Sigmoid colon (tissue), 7 donors: Measurements from ENCODE around the gene ATP5F1E. TPM values are rescaled to one million over a fixed set of nuclear protein-coding genes. Genes with fewer than 3 reads are reported as not detected.
A peak's percentile ranks its signal among the peaks of the same experiment; 100 is the strongest.

ENCODE experiments used
- DNase-seq: peaks from one replicate; pipeline ENCODE4 v3.0.0-alpha.2; 2019
- H3K27ac ChIP-seq, 4 donors: fragments of 200-600 bp; sonication (generic); one replicate each; pipeline ENCODE4 v1.5.1; 2016 to 2019; ENCODE audit warnings: mild to moderate bottlenecking in 1 of 4
- H3K27me3 ChIP-seq, 3 donors: fragments of 200-600 bp; sonication (generic); one replicate each; pipeline ENCODE4 v1.5.1; 2019; ENCODE audit warnings: mild to moderate bottlenecking in 1 of 3
- H3K36me3 ChIP-seq, 4 donors: fragments of 200-600 bp; sonication (generic); one replicate each; pipeline ENCODE4 v1.5.1; 2016 to 2019
- H3K4me1 ChIP-seq, 4 donors: fragments of 200-600 bp; sonication (generic); one replicate each; pipeline ENCODE4 v1.5.1; 2017 to 2019
- H3K4me3 ChIP-seq, 4 donors: fragments of 200-600 bp; sonication (generic); one replicate each; pipeline ENCODE4 v1.5.1; 2017 to 2019; ENCODE audit warnings: mild to moderate bottlenecking in 2 of 4, moderate library complexity in 1 of 4
- H3K9me3 ChIP-seq, 4 donors: fragments of 200-600 bp in 3 of 4; sonication (generic) in 3 of 4; one replicate each; pipeline versions ENCODE4 v1.5.1 to v1.6.1; 2013 to 2019
- CTCF ChIP-seq, 4 experiments: fragments of 450-650 bp in 3 of 4; fragments of 200-600 bp in 1 of 4; IDR thresholded peaks; one replicate each; pipeline ENCODE4 v1.5.1; 2016 to 2019; ENCODE audit warnings: antibody characterized with exemption in 4 of 4, mild to moderate bottlenecking in 3 of 4, moderate library complexity in 2 of 4
- EP300 ChIP-seq, 4 donors: sonication (generic); formaldehyde crosslinking; IDR thresholded peaks; one replicate each; pipeline ENCODE4 v1.6.1; 2017; ENCODE audit warnings: antibody characterized with exemption in 4 of 4
- POLR2A ChIP-seq, 2 donors: fragments of 450-650 bp; IDR thresholded peaks; one replicate each; pipeline ENCODE4 v1.6.1; 2016; ENCODE audit warnings: antibody characterized with exemption in 2 of 2, mild to moderate bottlenecking in 2 of 2, moderate library complexity in 2 of 2
- POLR2AphosphoS5 ChIP-seq, 4 donors: sonication (generic); formaldehyde crosslinking; IDR thresholded peaks; one replicate each; pipeline ENCODE4 v1.6.1; 2017; ENCODE audit warnings: antibody characterized with exemption in 4 of 4
- WGBS, 2 donors: extraction: QIAGEN DNeasy Blood & Tissue Kit; methylation state at CpG; one replicate each; pipeline ENCODE4 v1.1.7; 2013; 5-methylcytosine and 5-hydroxymethylcytosine counted together
- intact Hi-C: fragments of 100-400 bp; cut with DNase I; formaldehyde crosslinking; loops from one replicate; pipeline ENCODE4 v1.15.1; 2023
- polyA plus RNA-seq, 3 donors: library from polyadenylated mRNA; stranded (reverse); fragments of 200-250 nt; gene quantifications; one replicate each; pipeline ENCODE4 v1.2.3, GENCODE V29; 2013
- total RNA-seq, 4 donors: library from RNA; depleted of rRNA; stranded (reverse); fragments of >200 nt; gene quantifications; one replicate each; pipeline ENCODE4 v1.1.0, GENCODE V29; 2016
- donor health status: healthy with polysubstance abuse.
- donor health status: Bipolar disorder and iron deficiency.
- donor health status: healthy.

Gene ATP5F1E
- total and polyA plus RNA-seq, 7 donors = 28.5 to 110 (median 57.4) TPM

- no peak for TF ChIP-seq EP300 (IDR thresholded peaks at IDR 0.05)
- TF ChIP-seq POLR2AphosphoS5 (IDR thresholded peaks at IDR 0.05) = no peak
- Histone ChIP-seq H3K27ac (no peak overlapping the region), H3K9me3 (no peaks in the 10 kb centered on the region), H3K4me1 (peaks cover 0 to 29% (median 23%) of the 10 kb centered on the region in 4 donors), H3K4me3 (no peak overlapping the region), H3K36me3 (peaks cover 19 to 64% (median 32%) of the 10 kb centered on the region in 4 donors), H3K27me3 (no peaks in the 10 kb centered on the region)
- DNase-seq = no peak
- intact Hi-C loops = no loop called here
- WGBS, 2 donors = 93 to 96% methylated on average over 13 of the region's 13 CpGs
Measured at GRCh38 chr20:59023616-59024015, 8.5 kb downstream of the ATP5F1E start.

GRCh38 chr20:59022754-59023153 is 9.4 kb downstream of the ATP5F1E start:
- Histone ChIP-seq H3K9me3 (no peaks in the 10 kb centered on the region), H3K27ac (no peak overlapping the region), H3K27me3 (no peaks in the 10 kb centered on the region), H3K4me1 (peaks cover 0 to 20% (median 15%) of the 10 kb centered on the region in 4 donors), H3K36me3 (peaks cover 19 to 55% (median 32%) of the 10 kb centered on the region in 4 donors), H3K4me3 (no peak overlapping the region)
- TF ChIP-seq POLR2A (IDR thresholded peaks at IDR 0.05) = no peak
- TF ChIP-seq POLR2AphosphoS5 (IDR thresholded peaks at IDR 0.05) = no peak
- no peak for TF ChIP-seq CTCF (IDR thresholded peaks at IDR 0.05)
- TF ChIP-seq EP300 (IDR thresholded peaks at IDR 0.05) = no peak
- intact Hi-C loops = no loop called here
- no peak for DNase-seq
- 96% methylated on average over 15 of the region's 15 CpGs for WGBS, 2 donors

GRCh38 chr20:59020938-59021551 is 11.1 kb downstream of the ATP5F1E start:
- no peak for DNase-seq
- intact Hi-C loops = no loop called here
- 80 to 84% methylated on average over 5 of the region's 5 CpGs for WGBS, 2 donors

GRCh38 chr20:59019217-59019616 is 12.9 kb downstream of the ATP5F1E start, which contains the start of gene TUBB1:
Gene TUBB1, plus strand, starts transcription at chr20:59019429. Its CDS starts 94 bp downstream, at chr20:59019523.
- Histone ChIP-seq H3K27me3 (no peaks in the 10 kb centered on the region), H3K36me3 (peaks cover 6 to 21% (median 20%) of the 10 kb centered on the region in 4 donors), H3K4me1 (peaks cover 0 to 7% (median 3%) of the 10 kb centered on the region in 4 donors), H3K4me3 (no peak within 1 kb of the TSS), H3K27ac (no peak within 1 kb of the TSS), H3K9me3 (no peaks in the 10 kb centered on the region)
- intact Hi-C loops = no loop called here
- DNase-seq = peak; percentile 44
- TF ChIP-seq CTCF (IDR thresholded peaks at IDR 0.05) (no peak), POLR2A (IDR thresholded peaks at IDR 0.05) (no peak), POLR2AphosphoS5 (IDR thresholded peaks at IDR 0.05) (no peak), EP300 (IDR thresholded peaks at IDR 0.05) (no peak)
- 96% methylated on average over 5 of the region's 5 CpGs for WGBS, 2 donors

More at GRCh38 chr20:59020938-59021551, 11.1 kb downstream of the ATP5F1E start:
- peaks cover 0 to 7% (median 3%) of the 10 kb centered on the region in 4 donors for H3K4me1 ChIP-seq
- H3K36me3 ChIP-seq = peaks cover 17 to 38% (median 26%) of the 10 kb centered on the region in 4 donors
- H3K27ac ChIP-seq = no peak overlapping the region
- TF ChIP-seq EP300 (IDR thresholded peaks at IDR 0.05) (no peak), POLR2A (IDR thresholded peaks at IDR 0.05) (no peak), POLR2AphosphoS5 (IDR thresholded peaks at IDR 0.05) (no peak), CTCF (IDR thresholded peaks at IDR 0.05) (no peak)
- no peaks in the 10 kb centered on the region for H3K9me3 ChIP-seq
- H3K4me3 ChIP-seq = no peak overlapping the region
- no peaks in the 10 kb centered on the region for H3K27me3 ChIP-seq

- WGBS, 2 donors = 94 to 95% methylated on average over 10 of the region's 10 CpGs
- TF ChIP-seq POLR2AphosphoS5 (IDR thresholded peaks at IDR 0.05) (no peak), EP300 (IDR thresholded peaks at IDR 0.05) (no peak), POLR2A (IDR thresholded peaks at IDR 0.05) (no peak), CTCF (IDR thresholded peaks at IDR 0.05) (no peak)
Measured at GRCh38 chr20:59018817-59019216, 13.3 kb downstream of the ATP5F1E start.

More at GRCh38 chr20:59018817-59019216, 13.3 kb downstream of the ATP5F1E start:
- peaks cover 4 to 17% (median 16%) of the 10 kb centered on the region in 4 donors for H3K36me3 ChIP-seq
- H3K9me3 ChIP-seq = no peaks in the 10 kb centered on the region
- no peak overlapping the region for H3K27ac ChIP-seq
- H3K4me1 ChIP-seq = peaks cover 0 to 7% (median 3%) of the 10 kb centered on the region in 4 donors
- no peak overlapping the region for H3K4me3 ChIP-seq
- no peaks in the 10 kb centered on the region for H3K27me3 ChIP-seq
- DNase-seq = peak; percentile 41
- intact Hi-C loops = no loop called here
